HuH-7 (cell line): Measurements from ENCODE around the gene ZNF804A.

Experiments
- DNase-seq: peaks from one replicate; pipeline ENCODE4 v3.0.0; 2011; ENCODE audit warnings: low spot score

Gene ZNF804A

DNA sequence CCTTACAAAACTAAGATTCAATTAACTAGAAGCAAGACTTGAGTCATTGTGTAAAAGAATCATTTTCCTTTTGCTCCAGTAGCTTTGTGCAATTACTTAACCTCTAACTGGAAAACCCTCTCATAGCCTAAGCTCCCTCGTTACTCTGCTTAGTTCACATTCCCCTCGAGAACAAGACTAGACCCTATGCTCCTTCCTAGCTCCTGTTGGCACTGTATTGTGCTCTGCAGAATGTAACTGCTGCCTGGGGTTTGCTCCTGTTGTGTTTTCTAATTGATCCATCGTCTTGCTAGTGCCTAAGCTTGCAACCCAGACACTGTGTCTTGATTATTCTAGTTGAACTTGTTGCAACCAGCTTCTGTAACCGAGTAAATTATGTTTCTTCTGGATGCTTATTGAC lies 347.0 kb downstream of the ZNF804A start:
- DNase-seq = no peak

DNA sequence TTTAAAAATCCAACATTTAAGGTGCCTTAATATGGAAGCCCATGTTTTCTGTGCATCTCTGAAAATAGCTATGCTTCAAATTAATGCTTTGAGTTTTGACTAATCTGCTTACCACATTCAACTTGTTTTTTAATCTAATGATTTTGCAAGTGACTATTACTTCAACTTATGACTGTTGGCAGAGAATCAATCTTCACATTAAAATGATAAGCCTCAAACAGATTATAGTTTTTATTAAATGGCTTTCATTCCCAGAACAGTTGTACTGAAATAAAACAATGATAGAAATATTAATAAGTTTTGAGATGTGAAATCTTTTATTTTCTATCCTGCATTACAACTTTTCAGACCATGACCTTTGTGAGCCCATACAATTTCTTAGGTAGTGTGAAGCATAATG lies 347.5 kb downstream of the ZNF804A start:
- no peak for DNase-seq

DNA sequence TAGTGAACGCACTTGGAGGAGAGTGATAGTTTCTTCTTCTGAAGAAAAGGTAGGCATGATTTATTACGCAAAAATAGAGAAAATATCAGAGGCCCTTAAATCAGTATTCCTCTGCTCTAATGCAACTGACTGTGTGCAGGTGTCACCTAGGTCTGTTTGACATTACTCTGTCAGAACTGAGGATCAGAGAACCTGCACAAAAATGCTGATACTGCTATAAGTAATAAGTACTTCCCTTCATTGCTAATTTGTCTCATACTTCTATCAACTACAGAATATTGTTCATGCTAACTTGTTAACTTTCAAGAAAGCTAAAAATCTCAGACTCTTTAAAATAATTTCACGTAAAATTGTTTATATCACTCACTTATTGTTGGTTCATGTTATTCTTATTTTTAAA lies 358.5 kb downstream of the ZNF804A start:
- no peak for DNase-seq

DNA sequence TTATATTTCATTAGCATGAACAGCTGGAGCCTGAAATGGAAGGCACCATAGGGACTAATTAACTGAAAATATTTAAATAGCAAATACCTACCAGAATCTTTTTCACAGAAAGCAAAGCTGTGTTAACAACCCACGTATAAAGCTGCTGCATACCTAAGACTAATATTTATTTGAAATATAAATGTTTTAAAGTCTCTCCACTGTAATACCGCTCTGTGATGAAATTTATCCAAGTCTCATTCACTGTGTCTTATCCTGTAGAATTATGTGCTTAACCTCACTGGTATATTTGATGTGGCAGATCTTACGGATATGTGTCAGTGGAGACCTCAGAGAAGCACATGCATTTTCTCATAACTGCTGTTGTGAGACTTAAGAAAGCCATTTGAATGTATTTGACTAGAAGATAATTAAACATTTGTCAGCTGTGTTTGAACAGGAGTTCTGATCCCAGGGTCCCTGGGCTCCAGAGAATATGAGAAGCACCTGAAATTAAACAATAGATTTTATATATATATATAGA lies 373.3 kb downstream of the ZNF804A start:
- no peak for DNase-seq
